Activated CD8-positive, alpha-beta memory T cell treated with anti-CD3 and anti-CD28 coated beads for 4 hours (primary cell): ENCODE results near the gene COG7.
A peak's percentile ranks its signal among the peaks of the same experiment; 100 is the strongest.
"Not testable (repeated sequence)": the region's sequence is repeated elsewhere in the genome, so short reads cannot be mapped to it uniquely, and the experiment has no call there.

Experiments used
- DNase-seq, 2 donors: peaks; one replicate each; pipeline ENCODE4 v3.0.0-alpha.2; 2020; ENCODE audit warnings: low read depth in 2 of 2

Gene COG7

DNA sequence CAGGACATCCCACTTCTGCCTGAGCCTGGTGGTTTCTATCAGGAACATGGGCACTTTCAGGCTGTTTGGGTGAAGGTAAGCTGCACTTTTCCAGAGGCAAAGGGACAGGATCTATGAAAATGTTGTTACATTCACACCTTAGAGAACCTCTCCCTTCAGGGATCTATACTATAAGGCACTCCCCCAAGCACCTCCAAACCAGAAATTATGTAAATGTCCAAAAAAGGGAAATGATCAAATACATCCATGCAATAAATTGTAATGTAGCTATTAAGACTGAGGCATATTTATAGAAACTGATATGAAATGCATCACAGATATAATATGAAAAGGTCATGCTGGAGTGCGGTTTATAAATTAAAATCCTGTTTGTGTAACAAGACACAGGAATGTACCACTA is 23.3 kb upstream of the COG7 start:
- no peak for DNase-seq

GRCh38 chr16:23469814-23470213 is 16.8 kb upstream of the COG7 start:
- no peak for DNase-seq

DNA sequence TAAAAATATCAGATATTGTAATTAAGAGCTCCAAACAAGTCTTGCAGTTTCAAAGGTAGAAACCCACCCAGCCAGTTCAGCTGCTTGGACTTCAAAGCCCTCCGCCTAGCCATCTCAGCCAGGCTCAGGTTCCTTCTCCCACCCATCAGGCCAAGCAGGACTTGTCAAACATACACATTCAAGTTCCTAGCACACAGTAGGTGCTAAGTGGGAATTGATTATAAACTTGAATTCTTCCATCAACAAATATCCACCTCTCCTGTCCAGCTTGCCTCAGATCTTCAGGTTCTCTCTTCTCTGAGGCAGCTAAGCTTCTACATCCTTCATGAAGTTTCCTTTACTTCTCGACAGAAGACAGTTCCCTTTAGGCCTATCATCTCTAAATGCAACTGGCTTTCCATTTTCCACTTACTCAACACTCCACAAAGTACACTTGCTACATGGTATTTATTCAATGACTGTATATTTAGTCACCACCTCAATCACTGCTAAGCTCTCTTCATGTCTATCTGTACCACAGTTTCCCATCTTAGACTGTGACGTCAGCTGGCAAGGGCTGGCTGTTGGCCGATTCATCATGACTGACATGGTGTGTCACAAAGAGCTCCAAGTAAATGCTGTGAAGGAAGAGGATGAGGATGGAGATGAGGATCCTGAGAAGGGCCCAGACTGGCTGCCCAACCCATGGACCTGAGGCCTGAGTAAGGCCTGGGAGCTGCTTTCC is 13.3 kb upstream of the COG7 start:
- no peak for DNase-seq

DNA sequence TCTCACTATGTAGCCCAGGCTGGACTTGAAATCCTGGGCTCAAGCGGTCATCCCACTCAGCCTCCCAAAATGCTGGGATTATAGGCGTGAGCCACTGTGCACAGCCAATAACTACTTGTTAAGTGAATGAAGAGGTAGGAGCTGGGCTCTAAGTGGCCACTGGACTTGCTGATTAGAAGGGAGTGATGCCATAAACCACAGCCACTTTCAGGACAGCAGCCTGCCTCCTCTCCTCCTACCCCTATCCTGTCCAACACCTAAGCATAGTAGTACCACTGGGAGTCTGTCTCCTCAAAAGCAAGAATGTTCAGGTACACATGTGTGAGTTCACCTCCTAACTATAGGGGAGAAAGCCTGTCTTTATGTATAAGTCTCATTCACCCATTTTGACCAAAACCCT is 12.2 kb upstream of the COG7 start:
- no peak for DNase-seq

DNA sequence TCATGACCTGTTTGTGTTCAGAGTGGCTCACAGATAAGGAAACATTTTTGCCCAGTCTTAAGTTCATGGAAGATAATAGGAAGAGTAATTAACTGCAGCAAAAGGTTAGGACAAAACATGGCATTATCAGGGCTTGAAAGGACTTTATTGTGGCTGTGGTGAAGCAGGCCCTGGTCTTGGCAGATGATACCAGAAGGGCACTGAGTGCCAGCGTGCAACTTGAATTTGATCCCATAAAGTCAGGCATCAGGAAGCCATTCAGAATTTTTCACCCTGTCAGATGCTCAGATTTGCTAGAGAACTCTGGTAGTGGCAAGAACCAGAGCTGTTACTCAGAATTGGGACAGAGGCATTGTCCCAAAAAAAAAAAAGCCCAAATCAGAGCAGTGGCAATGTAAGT is 11.2 kb upstream of the COG7 start:
- no peak for DNase-seq

- DNase-seq: not testable (repeated sequence)
Observed at GRCh38 chr16:23462994-23463393, 10.0 kb upstream of the COG7 start.

- no peak for DNase-seq
Observed at GRCh38 chr16:23453338-23454052, 506 bp upstream of the COG7 start.

DNA sequence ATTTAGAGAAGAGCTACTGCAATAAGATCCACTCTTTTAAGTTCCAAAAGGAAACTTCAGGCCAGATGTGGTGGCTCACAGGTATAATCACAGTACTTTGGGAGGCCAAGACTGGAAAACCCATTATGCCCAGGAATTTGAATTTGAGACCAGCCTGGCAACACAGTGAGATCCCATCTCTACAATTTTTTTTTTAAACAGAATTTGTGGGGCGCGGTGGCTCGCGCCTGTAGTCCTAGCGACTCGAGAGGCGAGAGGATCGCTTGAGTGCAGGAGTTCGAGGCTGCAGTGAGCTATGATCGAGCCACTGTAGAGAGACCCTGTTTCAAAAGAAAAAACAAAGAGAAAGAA is 793 bp downstream of the COG7 start:
- DNase-seq: no peak

- no peak for DNase-seq
Observed at GRCh38 chr16:23448392-23448791, 4.6 kb downstream of the COG7 start.

DNA sequence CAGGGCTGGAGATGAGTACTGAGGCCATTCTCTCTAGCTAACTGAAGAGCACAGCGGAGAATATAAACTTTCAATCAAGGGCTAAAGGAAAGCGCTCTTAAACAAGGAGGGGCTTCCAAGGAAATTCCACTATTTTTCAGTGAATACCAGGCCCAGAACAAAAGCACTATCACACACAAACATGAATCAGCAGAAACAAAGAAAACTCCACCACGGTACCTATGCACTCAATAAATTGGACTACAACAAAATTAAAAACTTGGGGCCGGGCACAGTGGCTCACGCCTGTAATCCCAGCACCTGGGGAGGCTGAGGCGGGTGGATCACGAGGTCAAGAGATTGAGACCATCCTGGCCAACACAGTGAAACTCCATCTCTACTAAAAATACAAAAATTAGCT is 15.4 kb downstream of the COG7 start:
- not testable (repeated sequence) for DNase-seq

- no peak for DNase-seq
Observed at GRCh38 chr16:23436951-23437350, 16.0 kb downstream of the COG7 start.

DNA sequence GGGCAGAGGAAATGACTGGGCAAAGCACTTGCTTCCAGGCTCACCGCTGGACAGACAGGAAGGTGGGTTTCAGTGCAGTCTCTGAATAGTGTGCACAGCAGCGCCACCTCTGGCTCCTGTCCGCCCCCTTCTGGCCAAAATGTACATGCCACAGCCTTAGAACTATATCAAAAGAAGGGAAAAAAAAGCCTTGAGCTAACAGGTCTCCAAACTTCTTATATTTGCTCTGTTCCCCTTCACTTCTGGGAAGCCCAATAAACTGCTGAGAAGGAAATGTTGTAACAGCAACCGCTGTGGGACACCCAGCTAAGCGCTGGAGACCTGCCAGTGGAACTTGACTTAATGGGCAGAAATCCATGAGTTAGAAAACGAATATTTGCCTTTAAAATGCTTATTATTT is 17.5 kb downstream of the COG7 start:
- peak; percentile 13 to 20 for DNase-seq

DNA sequence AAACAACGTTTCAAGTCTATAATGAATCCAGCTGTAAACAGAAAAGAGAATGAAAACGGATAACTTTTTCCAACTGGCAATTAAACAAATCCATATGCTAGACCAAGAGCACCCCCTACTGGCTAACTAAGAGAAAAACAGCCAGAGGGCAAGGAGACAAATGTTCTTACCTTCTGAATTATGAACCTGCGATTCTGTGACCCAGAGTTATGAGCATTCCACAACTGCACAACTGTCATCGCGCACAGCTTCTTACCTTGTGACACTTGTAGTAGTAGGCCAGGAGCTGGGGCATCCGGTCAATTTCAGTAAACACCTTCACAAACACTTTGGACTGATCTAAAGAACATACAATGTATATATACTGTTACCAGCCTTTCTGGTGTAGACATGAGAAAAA is 18.6 kb downstream of the COG7 start:
- no peak for DNase-seq

DNA sequence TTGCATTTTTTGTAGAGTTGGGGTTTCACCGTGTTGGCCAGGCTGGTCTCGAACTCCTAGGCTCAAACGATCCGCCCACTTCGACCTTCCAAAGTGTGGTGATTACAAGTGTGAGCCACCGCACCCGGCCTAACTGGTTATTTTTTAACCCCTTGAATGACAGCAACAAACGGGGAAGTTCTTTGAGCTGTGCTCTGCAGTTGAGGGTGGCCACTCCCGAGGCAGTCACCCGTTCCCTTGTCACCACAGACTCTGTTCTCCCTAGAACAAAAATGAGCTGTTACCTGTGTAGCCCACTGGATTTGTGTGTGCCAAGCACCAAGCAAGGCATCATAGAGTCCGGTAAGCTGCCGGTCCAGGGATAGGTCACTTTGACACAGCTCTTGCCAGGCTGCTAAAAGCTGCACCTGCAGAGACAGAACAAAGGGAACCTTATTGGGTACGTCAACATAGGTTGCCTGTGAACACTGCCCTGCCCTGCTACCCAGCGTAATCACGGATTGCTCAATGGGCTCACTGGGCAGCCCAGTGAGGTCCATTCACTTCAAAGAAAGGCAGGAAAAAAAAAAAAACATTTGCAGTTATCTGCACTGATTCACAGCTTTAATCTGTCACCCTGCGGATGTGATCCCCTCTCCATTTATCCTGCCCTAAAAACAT is 19.6 kb downstream of the COG7 start:
- DNase-seq: no peak

DNA sequence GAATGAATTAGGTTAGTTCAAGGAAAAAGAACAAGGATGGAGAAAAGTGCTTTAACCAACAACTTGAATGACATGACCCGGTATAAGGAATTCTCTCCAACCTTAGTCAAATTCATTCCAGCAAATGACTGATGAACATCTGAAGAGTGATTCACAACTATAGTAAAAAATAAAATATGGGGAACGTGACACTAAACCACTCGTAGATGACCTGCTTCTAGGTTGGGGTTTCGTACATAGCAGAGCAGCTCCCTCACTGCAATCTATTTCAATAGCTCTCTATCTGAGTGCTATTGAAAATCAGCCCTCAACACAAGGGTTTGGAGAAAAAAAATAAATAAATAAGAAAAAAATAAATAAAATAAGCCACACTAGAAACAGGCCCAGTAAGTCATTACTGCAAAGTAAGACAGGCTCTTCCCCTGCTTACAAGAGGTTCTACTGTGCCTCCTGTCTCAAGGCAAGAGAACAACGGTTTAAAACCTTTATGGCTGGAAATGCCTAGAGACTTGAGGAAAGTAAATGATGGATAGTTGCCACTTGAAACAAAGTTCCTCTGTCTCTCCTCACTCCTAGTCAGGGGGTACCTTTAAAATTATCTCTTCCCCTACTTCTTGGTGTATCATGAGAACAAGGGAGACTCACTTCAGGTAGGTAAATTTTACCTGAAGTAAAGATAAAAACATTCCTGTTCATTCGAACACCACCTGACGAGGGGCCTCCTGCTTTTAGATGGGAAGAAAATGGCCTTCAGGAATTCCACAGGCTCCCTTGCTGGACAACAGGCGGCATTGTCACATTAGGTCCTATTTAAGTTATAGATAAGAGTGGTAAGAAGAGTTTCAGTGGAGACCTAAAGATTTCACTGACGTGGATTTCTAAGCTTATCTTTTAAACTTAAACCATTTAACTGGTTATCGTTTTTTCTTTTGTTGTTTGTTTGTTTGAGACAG is 20.5 kb downstream of the COG7 start:
- DNase-seq: no peak

DNA sequence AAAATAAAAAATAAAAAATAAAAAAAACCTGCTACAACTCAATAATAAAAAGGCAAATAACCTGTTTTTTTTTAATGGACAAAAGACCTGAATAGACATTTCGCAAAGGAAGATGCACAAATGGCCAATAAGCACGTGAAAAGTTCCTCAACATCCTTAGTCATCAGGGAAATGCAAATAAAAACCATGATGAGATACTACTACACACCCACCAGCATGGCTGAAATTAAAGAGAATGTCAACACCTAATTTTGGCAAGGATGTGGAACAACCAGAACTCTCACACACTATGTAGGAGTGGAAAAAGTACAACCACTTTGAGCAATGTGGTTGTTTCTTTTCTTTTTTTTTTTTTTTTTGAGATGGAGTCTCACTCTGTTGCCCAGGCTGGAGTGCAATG is 24.6 kb downstream of the COG7 start:
- DNase-seq: no peak

DNA sequence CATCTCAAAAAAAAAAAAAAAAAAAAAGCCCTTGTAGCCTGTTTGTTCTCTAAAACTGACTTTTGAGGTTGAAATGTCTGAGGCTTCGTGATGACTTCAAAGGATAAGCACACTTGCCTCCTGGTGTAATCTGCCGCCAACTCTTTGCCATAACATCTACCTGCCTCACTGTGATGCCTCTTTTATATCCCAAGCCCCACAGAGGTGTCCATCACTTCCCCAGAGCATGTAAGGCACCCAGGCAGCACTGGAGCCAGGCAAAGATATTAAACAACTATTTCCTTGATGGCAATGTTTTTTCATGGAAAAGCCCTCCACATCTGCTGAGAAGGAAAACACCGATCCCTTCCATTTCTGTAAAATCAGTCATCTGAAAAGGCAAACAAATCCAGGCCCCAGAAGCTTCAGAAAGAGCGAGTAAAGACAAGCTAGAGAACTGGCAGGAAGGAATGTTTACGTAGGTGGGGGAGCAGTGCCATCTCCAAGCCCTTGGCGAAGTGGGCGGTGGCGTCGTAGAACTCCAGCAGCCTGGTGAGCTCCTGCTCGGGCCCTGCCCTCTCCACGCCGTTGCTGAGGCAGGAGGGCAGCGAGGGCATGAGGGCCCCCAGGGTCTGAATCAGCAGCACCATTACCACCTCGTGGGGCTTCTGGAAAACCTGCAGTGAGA is 28.6 kb downstream of the COG7 start:
- DNase-seq: no peak

DNA sequence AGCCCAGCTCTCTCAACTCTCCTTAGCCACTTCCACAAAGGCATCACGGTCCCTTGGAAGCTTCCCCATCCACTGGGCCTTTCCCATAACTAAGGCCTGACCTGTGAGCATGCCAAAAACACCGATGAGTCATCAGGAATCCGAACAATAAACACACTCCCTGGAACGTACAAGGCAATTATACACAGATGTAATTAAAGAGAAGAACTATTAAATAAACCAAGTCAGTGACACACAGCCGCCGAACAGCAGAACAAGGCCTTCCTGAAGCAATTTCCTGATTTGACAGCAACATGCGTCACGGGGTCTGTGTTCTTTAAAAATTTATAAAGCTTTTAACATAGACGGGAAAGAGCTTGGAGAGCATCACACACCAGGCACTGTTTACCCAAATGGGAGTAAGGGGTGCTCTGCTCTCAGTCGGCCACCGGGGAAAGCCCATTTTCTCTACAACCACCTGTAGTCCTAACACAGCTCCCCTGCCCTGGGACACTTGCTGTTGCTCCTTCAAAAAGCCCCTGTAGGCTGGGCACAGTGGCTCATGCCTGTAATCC is 29.4 kb downstream of the COG7 start:
- DNase-seq: no peak

GRCh38 chr16:23420011-23420410 is 33.0 kb downstream of the COG7 start:
- no peak for DNase-seq

- no peak for DNase-seq
Observed at GRCh38 chr16:23416816-23417215, 36.2 kb downstream of the COG7 start.

- no peak for DNase-seq
Observed at GRCh38 chr16:23414731-23415130, 38.3 kb downstream of the COG7 start.
